Measurements from ENCODE around the gene CCNF. TPM values are rescaled to one million over a fixed set of nuclear protein-coding genes. Genes with fewer than 3 reads are reported as not detected.

The CCNF gene
- polyA plus RNA-seq, 1 donor from 2014 or later, result 5.2 TPM

DNA sequence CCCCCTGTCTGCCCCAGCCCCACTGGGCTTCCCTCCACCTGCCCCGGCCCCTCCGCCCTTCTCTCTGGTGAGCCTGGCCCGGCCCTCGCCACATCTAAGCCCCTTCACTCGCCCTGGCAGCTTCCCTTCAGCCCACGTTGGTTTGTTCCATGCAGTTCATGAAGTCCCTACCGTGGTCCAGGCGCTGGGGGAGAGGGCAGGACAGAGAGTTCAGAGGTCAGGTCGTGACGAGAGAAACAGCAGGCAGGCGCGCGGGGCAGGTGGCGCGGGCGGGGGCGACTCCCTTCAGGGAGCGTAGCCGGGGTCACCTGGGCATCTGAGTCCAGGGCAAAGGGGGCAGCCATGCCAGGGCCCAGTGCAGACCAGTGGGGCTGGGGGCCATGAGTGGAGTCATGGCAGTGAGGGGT lies 21.7 kb downstream of the CCNF start:
- H3K4me2 ChIP-seq (ENCODE audit: low read length), result no peak overlapping the region
- no peaks in the 10 kb centered on the region for H3K9me2 ChIP-seq (ENCODE audit: insufficient read depth, low read length)
- H3K79me2 ChIP-seq (replicated peaks; ENCODE audit: insufficient read depth, low read length), result no peaks in the 10 kb centered on the region
- no peak overlapping the region for H2AFZ ChIP-seq (ENCODE audit: low read depth, low read length)
- no peaks in the 10 kb centered on the region for H3F3A ChIP-seq (ENCODE audit: insufficient read depth, low read length, poor library complexity, severe bottlenecking)
- H3K27ac ChIP-seq (ENCODE audit: low read length), result no peak overlapping the region
- H3K9me3 ChIP-seq (ENCODE audit: low read length), result no peaks in the 10 kb centered on the region
- no peaks in the 10 kb centered on the region for H3K36me3 ChIP-seq (ENCODE audit: insufficient read depth, low read length)
- no peak overlapping the region for H3K9ac ChIP-seq (ENCODE audit: low read length)
- TF ChIP-seq SMC3 (conservative IDR thresholded peaks at IDR 0.05; ENCODE audit: poor library complexity), result no peak
- TF ChIP-seq, protein P1, sequence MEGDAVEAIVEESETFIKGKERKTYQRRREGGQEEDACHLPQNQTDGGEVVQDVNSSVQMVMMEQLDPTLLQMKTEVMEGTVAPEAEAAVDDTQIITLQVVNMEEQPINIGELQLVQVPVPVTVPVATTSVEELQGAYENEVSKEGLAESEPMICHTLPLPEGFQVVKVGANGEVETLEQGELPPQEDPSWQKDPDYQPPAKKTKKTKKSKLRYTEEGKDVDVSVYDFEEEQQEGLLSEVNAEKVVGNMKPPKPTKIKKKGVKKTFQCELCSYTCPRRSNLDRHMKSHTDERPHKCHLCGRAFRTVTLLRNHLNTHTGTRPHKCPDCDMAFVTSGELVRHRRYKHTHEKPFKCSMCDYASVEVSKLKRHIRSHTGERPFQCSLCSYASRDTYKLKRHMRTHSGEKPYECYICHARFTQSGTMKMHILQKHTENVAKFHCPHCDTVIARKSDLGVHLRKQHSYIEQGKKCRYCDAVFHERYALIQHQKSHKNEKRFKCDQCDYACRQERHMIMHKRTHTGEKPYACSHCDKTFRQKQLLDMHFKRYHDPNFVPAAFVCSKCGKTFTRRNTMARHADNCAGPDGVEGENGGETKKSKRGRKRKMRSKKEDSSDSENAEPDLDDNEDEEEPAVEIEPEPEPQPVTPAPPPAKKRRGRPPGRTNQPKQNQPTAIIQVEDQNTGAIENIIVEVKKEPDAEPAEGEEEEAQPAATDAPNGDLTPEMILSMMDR (IDR thresholded peaks at IDR 0.05; ENCODE audit: poor library complexity, severe bottlenecking), result no peak
- no peak for TF ChIP-seq RAD21 (conservative IDR thresholded peaks at IDR 0.05)
- TF ChIP-seq POLR2AphosphoS5 (IDR thresholded peaks at IDR 0.05), result no peak
- no peak for TF ChIP-seq MXI1 (conservative IDR thresholded peaks at IDR 0.05; ENCODE audit: poor library complexity, severe bottlenecking)
- no peak for TF ChIP-seq TAF1 (IDR thresholded peaks at IDR 0.05; ENCODE audit: low read depth)
- TF ChIP-seq, protein P2, sequence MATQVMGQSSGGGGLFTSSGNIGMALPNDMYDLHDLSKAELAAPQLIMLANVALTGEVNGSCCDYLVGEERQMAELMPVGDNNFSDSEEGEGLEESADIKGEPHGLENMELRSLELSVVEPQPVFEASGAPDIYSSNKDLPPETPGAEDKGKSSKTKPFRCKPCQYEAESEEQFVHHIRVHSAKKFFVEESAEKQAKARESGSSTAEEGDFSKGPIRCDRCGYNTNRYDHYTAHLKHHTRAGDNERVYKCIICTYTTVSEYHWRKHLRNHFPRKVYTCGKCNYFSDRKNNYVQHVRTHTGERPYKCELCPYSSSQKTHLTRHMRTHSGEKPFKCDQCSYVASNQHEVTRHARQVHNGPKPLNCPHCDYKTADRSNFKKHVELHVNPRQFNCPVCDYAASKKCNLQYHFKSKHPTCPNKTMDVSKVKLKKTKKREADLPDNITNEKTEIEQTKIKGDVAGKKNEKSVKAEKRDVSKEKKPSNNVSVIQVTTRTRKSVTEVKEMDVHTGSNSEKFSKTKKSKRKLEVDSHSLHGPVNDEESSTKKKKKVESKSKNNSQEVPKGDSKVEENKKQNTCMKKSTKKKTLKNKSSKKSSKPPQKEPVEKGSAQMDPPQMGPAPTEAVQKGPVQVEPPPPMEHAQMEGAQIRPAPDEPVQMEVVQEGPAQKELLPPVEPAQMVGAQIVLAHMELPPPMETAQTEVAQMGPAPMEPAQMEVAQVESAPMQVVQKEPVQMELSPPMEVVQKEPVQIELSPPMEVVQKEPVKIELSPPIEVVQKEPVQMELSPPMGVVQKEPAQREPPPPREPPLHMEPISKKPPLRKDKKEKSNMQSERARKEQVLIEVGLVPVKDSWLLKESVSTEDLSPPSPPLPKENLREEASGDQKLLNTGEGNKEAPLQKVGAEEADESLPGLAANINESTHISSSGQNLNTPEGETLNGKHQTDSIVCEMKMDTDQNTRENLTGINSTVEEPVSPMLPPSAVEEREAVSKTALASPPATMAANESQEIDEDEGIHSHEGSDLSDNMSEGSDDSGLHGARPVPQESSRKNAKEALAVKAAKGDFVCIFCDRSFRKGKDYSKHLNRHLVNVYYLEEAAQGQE (IDR thresholded peaks at IDR 0.05; ENCODE audit: borderline replicate concordance), result no peak
- TF ChIP-seq EP300 (conservative IDR thresholded peaks at IDR 0.05; ENCODE audit: poor library complexity, severe bottlenecking), result no peak
- TF ChIP-seq EZH2 (IDR thresholded peaks at IDR 0.05; ENCODE audit: borderline replicate concordance, insufficient read depth, low read length, poor library complexity, severe bottlenecking), result no peak
- no peaks in the 10 kb centered on the region for H4K20me1 ChIP-seq (ENCODE audit: insufficient read depth)
- H3K4me3 ChIP-seq (ENCODE audit: low read length), result no peak overlapping the region
- H3K27me3 ChIP-seq (ENCODE audit: insufficient read depth, low read depth, low read length), result no peaks in the 10 kb centered on the region

DNA sequence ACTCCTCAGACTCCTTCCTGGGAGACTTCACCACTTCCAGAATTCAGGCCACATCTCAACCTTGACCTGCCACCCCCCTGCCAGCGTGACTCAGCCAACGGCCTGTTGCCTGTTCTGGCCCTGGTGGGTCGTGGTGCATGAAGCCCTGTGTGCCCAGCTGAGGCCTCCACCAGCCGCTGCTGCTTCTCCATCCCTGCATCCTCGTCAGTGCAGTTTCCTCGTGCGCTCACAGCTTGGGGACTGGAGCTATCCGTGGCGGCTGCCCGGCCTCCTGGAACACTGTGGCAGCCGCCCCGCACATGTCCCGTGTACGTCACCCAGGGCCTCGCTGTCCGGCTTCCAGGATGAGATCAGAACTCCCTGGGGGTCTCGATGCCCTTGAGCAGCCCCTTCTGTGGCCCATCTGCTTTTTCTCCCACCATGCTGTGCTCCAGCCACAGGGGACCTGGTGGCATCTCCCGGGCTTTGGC lies 22.6 kb downstream of the CCNF start:
- Histone ChIP-seq H2AFZ (ENCODE audit: low read depth, low read length) (no peak overlapping the region), H3F3A (ENCODE audit: insufficient read depth, low read length, poor library complexity, severe bottlenecking) (no peaks in the 10 kb centered on the region), H3K4me2 (ENCODE audit: low read length) (no peak overlapping the region), H3K9me2 (ENCODE audit: insufficient read depth, low read length) (no peaks in the 10 kb centered on the region), H3K36me3 (ENCODE audit: insufficient read depth, low read length) (no peaks in the 10 kb centered on the region), H3K27ac (ENCODE audit: low read length) (no peak overlapping the region), H3K9me3 (ENCODE audit: low read length) (no peaks in the 10 kb centered on the region), H3K4me3 (ENCODE audit: low read length) (no peak overlapping the region), H3K9ac (ENCODE audit: low read length) (no peak overlapping the region), H3K79me2 (replicated peaks; ENCODE audit: insufficient read depth, low read length) (no peaks in the 10 kb centered on the region), H3K27me3 (ENCODE audit: insufficient read depth, low read depth, low read length) (no peaks in the 10 kb centered on the region), H4K20me1 (ENCODE audit: insufficient read depth) (no peaks in the 10 kb centered on the region)
- TF ChIP-seq, protein P2 (IDR thresholded peaks at IDR 0.05; ENCODE audit: borderline replicate concordance), result no peak
- TF ChIP-seq EZH2 (IDR thresholded peaks at IDR 0.05; ENCODE audit: borderline replicate concordance, insufficient read depth, low read length, poor library complexity, severe bottlenecking), result no peak
- no peak for TF ChIP-seq MXI1 (conservative IDR thresholded peaks at IDR 0.05; ENCODE audit: poor library complexity, severe bottlenecking)
- TF ChIP-seq, protein P1 (IDR thresholded peaks at IDR 0.05; ENCODE audit: poor library complexity, severe bottlenecking), result no peak
- no peak for TF ChIP-seq SMC3 (conservative IDR thresholded peaks at IDR 0.05; ENCODE audit: poor library complexity)
- no peak for TF ChIP-seq TAF1 (IDR thresholded peaks at IDR 0.05; ENCODE audit: low read depth)
- no peak for TF ChIP-seq EP300 (conservative IDR thresholded peaks at IDR 0.05; ENCODE audit: poor library complexity, severe bottlenecking)
- no peak for TF ChIP-seq POLR2AphosphoS5 (IDR thresholded peaks at IDR 0.05)
- no peak for TF ChIP-seq RAD21 (conservative IDR thresholded peaks at IDR 0.05)
